H9 (cell line): ENCODE results near the gene UST. TPM values are rescaled to one million over a fixed set of nuclear protein-coding genes. Genes with fewer than 3 reads are reported as not detected.
A peak's percentile ranks its signal among the peaks of the same experiment; 100 is the strongest.

Experiments used
- DNase-seq: peaks from one replicate; pipeline ENCODE4 v3.0.0-alpha.2; 2017
- H2AFZ ChIP-seq: one replicate; pipeline ENCODE4 v1.6.1; 2013; ENCODE audit warnings: mild to moderate bottlenecking, low read length, control low read depth, moderate library complexity
- H2AK5ac ChIP-seq: 2 replicates; pipeline ENCODE4 v1.6.1; 2013; ENCODE audit warnings: low read length, control low read depth, mixed read lengths; ENCODE audit not compliant: insufficient read length
- H2BK120ac ChIP-seq: one replicate; pipeline ENCODE4 v1.6.1; 2013; ENCODE audit warnings: low read depth, mild to moderate bottlenecking, low read length, control low read depth, inconsistent platforms; ENCODE audit not compliant: poor library complexity, severe bottlenecking
- H2BK12ac ChIP-seq: 2 replicates; pipeline ENCODE4 v1.6.1; 2013; ENCODE audit warnings: low read length, control low read depth, mixed read lengths, low read depth; ENCODE audit not compliant: insufficient read length
- H2BK15ac ChIP-seq: 2 replicates; pipeline ENCODE4 v1.6.1; 2013; ENCODE audit warnings: low read depth, low read length, control low read depth
- H2BK20ac ChIP-seq: one replicate; pipeline ENCODE4 v1.6.1; 2013; ENCODE audit warnings: low read depth, mild to moderate bottlenecking, low read length, control low read depth, inconsistent platforms; ENCODE audit not compliant: poor library complexity, severe bottlenecking
- H2BK5ac ChIP-seq: 2 replicates; pipeline ENCODE4 v1.6.1; 2013; ENCODE audit warnings: low read length, control low read depth, mixed read lengths; ENCODE audit not compliant: insufficient read length
- H3K14ac ChIP-seq: 2 replicates; pipeline ENCODE4 v1.6.1; 2013; ENCODE audit warnings: low read length, control low read depth; ENCODE audit not compliant: insufficient read depth
- H3K18ac ChIP-seq: 2 replicates; pipeline ENCODE4 v1.6.1; 2013; ENCODE audit warnings: low read depth, mild to moderate bottlenecking, mixed read lengths, low read length, control low read depth; ENCODE audit not compliant: insufficient read length
- H3K23ac ChIP-seq: 2 replicates; pipeline ENCODE4 v1.6.1; 2013; ENCODE audit warnings: low read length, control low read depth, mixed read lengths, low read depth; ENCODE audit not compliant: insufficient read length
- H3K23me2 ChIP-seq: 2 replicates; pipeline ENCODE4 v1.6.1; 2013; ENCODE audit warnings: low read depth, mild to moderate bottlenecking, mixed read lengths, low read length, control low read depth; ENCODE audit not compliant: insufficient read length, poor library complexity, severe bottlenecking
- H3K27ac ChIP-seq: 2 replicates; pipeline ENCODE4 v1.5.1; 2013; ENCODE audit warnings: low read length, control low read depth, mixed read lengths, low read depth; ENCODE audit not compliant: insufficient read length
- H3K27me3 ChIP-seq: 2 replicates; pipeline ENCODE4 v1.6.1; 2013; ENCODE audit warnings: low read length, control low read depth, inconsistent platforms; ENCODE audit not compliant: insufficient read depth
- H3K4ac ChIP-seq: 2 replicates; pipeline ENCODE4 v1.6.1; 2013; ENCODE audit warnings: low read depth, mild to moderate bottlenecking, control low read depth, inconsistent platforms, low read length, moderate library complexity
- H3K4me1 ChIP-seq: 2 replicates; pipeline ENCODE4 v1.6.1; 2013; ENCODE audit warnings: low read length, control low read depth, inconsistent platforms; ENCODE audit not compliant: insufficient read depth
- H3K4me2 ChIP-seq: 2 replicates; pipeline ENCODE4 v1.6.1; 2013; ENCODE audit warnings: low read length, control low read depth, mixed read lengths; ENCODE audit not compliant: insufficient read length, insufficient read depth
- H3K56ac ChIP-seq: 2 replicates; pipeline ENCODE4 v1.6.1; 2013; ENCODE audit warnings: low read depth, mild to moderate bottlenecking, mixed read lengths, low read length, control low read depth; ENCODE audit not compliant: insufficient read length
- H3K79me1 ChIP-seq: 2 replicates; pipeline ENCODE4 v1.6.1; 2013; ENCODE audit warnings: low read depth, mild to moderate bottlenecking, moderate library complexity, low read length, control low read depth, inconsistent platforms; ENCODE audit not compliant: insufficient read depth, poor library complexity, severe bottlenecking
- H3K79me2 ChIP-seq: 2 replicates; pipeline ENCODE4 v1.6.1; 2013; ENCODE audit warnings: low read length, control low read depth, inconsistent platforms; ENCODE audit not compliant: insufficient read depth
- H3K9ac ChIP-seq: 2 replicates; pipeline ENCODE4 v1.6.1; 2013; ENCODE audit warnings: low read length, control low read depth, mixed read lengths; ENCODE audit not compliant: insufficient read length; ENCODE audit errors: extremely low read depth
- H3K9me3 ChIP-seq: one replicate; pipeline ENCODE4 v1.6.1; 2013; ENCODE audit warnings: low read depth, low read length, inconsistent platforms; ENCODE audit not compliant: control insufficient read depth
- H3T11ph ChIP-seq: one replicate; pipeline ENCODE4 v1.6.1; 2013; ENCODE audit warnings: mild to moderate bottlenecking, low read length, control low read depth, inconsistent platforms
- H4K20me1 ChIP-seq: one replicate; pipeline ENCODE4 v1.6.1; 2013; ENCODE audit not compliant: control insufficient read depth, insufficient read length, insufficient read depth
- H4K5ac ChIP-seq: 2 replicates; pipeline ENCODE4 v1.6.1; 2013; ENCODE audit warnings: low read depth, mild to moderate bottlenecking, mixed read lengths, low read length, control low read depth; ENCODE audit not compliant: insufficient read length
- H4K8ac ChIP-seq: replicated peaks from 2 replicates; pipeline ENCODE4 v1.6.1; 2013; ENCODE audit warnings: low read length, control low read depth, mixed read lengths, low read depth; ENCODE audit not compliant: insufficient read length
- H4K91ac ChIP-seq: 2 replicates; pipeline ENCODE4 v1.6.1; 2013; ENCODE audit warnings: low read depth, mild to moderate bottlenecking, moderate library complexity, mixed read lengths, low read length, control low read depth; ENCODE audit not compliant: insufficient read length
- H3K27ac Mint-ChIP-seq, 3 experiments: 2 replicates in 2 of 3; 3 replicates in 1 of 3; pipeline ENCODE4 v1.8.0; 2020 to 2021; ENCODE audit warnings: mixed read lengths in 3 of 3, mild to moderate bottlenecking in 1 of 3, moderate library complexity in 1 of 3
- H3K27me3 Mint-ChIP-seq: 2 replicates; pipeline ENCODE4 v1.8.0; 2021; ENCODE audit warnings: low read depth, mild to moderate bottlenecking, moderate library complexity, mixed read lengths
- H3K36me3 Mint-ChIP-seq, 3 experiments: 2 replicates in 2 of 3; 3 replicates in 1 of 3; pipeline ENCODE4 v1.8.0; 2020 to 2021; ENCODE audit warnings: low read depth in 3 of 3, mixed read lengths in 3 of 3; ENCODE audit not compliant: insufficient read depth in 1 of 3
- H3K4me1 Mint-ChIP-seq, 2 experiments: 2 replicates each; pipeline ENCODE4 v1.8.0; 2020; ENCODE audit warnings: mixed read lengths in 2 of 2
- H3K4me3 Mint-ChIP-seq, 2 experiments: 2 replicates in 1 of 2; 3 replicates in 1 of 2; pipeline ENCODE4 v1.8.0; 2020 to 2021; ENCODE audit warnings: mild to moderate bottlenecking in 2 of 2, mixed read lengths in 2 of 2, moderate library complexity in 1 of 2
- H3K9me3 Mint-ChIP-seq, 2 experiments: 2 replicates in 1 of 2; 3 replicates in 1 of 2; pipeline ENCODE4 v1.8.0; 2020; ENCODE audit warnings: mild to moderate bottlenecking in 2 of 2, mixed read lengths in 2 of 2, moderate library complexity in 1 of 2
- CTCF ChIP-seq: fragments of 200-600 bp; sonication (generic); conservative IDR thresholded peaks from 3 replicates; pipeline ENCODE4 v1.8.0; 2021; ENCODE audit warnings: antibody characterized with exemption, mild to moderate bottlenecking
- WGBS: extraction: QIAGEN DNeasy Blood & Tissue Kit; methylation state at CpG from one replicate; pipeline ENCODE4 v1.1.7; 2013; ENCODE audit warnings: missing lambda C conversion rate, low lambda C conversion rate, mixed read lengths; ENCODE audit not compliant: insufficient read length; ENCODE audit errors: extremely low coverage; 5-methylcytosine and 5-hydroxymethylcytosine counted together
- total RNA-seq: library from RNA; stranded (reverse); gene quantifications from 2 replicates; pipeline ENCODE4 v1.2.1, GENCODE V29; 2021

Gene UST
- total RNA-seq, 1 experiment from 2014 or later = 14.4 TPM

GRCh38 chr6:148854096-148854495 is 107.3 kb downstream of the UST start:
- Histone ChIP-seq H3K27ac (no peak overlapping the region), H3K9ac (no peak overlapping the region), H2BK20ac (no peak overlapping the region), H3K56ac (no peak overlapping the region), H4K5ac (no peak overlapping the region), H3K23ac (no peak overlapping the region), H4K8ac (no peak overlapping the region), H3K79me1 (peaks cover 14% of the 10 kb centered on the region), H2AFZ (no peak overlapping the region), H4K20me1 (no peaks in the 10 kb centered on the region), H2BK5ac (no peak overlapping the region), H3K4ac (no peak overlapping the region), H2AK5ac (no peak overlapping the region), H3K23me2 (no peaks in the 10 kb centered on the region), H3K14ac (no peak overlapping the region), H2BK12ac (no peak overlapping the region), H3K4me1 (peaks cover 9% of the 10 kb centered on the region; the same call in 1 of the 2 replicates), H3K79me2 (peaks cover 23% of the 10 kb centered on the region; the same call in 1 of the 2 replicates), H3T11ph (no peak overlapping the region), H2BK120ac (no peak overlapping the region), H4K91ac (no peak overlapping the region), H2BK15ac (no peak overlapping the region), H3K18ac (no peak overlapping the region), H3K9me3 (no peaks in the 10 kb centered on the region), H3K27me3 (no peaks in the 10 kb centered on the region), H3K4me2 (no peak overlapping the region)
- peaks cover 3 to 4% of the 10 kb centered on the region in 2 experiments; a peak in 2 of 5 replicates for H3K9me3 Mint-ChIP-seq
- H3K36me3 Mint-ChIP-seq = peaks cover 0 to 11% (median 0%) of the 10 kb centered on the region in 3 experiments; a peak in 5 of 7 replicates
- no CpG with 5 or more reads among the region's 5 CpGs for WGBS
- no peak for TF ChIP-seq CTCF
- H3K27me3 Mint-ChIP-seq = no peaks in the 10 kb centered on the region
- H3K27ac Mint-ChIP-seq = peak overlapping the region in 1 of 3 experiments; percentile 92; a peak in 1 of 7 replicates
- DNase-seq = no peak
- H3K4me1 Mint-ChIP-seq = peaks cover 43 to 56% of the 10 kb centered on the region in 2 experiments
- H3K4me3 Mint-ChIP-seq = no peak overlapping the region
